ENCODE results near the gene GALNT2.
A peak's percentile ranks its signal among the peaks of the same experiment; 100 is the strongest.

GALNT2 gene

DNA sequence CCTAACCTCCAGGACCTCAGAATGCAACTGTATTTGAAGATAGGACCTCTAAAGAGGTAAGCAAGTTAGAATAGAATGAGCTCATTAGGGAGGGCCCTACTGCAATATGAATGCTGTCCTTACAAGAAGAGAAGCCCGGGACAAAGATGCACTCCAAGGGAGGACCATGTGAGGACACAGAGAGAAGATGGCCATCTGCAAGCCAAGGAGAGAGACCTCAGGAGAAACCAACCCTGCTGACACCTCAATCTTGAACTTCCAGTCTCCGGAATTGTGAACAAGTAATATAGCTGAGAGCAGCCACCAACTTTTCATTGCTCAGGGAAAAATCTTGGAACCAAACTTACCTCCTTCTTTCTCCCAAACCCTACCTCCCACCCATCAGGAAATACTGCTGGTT, 15.0 kb upstream of the GALNT2 start:
- no peak for DNase-seq

DNA sequence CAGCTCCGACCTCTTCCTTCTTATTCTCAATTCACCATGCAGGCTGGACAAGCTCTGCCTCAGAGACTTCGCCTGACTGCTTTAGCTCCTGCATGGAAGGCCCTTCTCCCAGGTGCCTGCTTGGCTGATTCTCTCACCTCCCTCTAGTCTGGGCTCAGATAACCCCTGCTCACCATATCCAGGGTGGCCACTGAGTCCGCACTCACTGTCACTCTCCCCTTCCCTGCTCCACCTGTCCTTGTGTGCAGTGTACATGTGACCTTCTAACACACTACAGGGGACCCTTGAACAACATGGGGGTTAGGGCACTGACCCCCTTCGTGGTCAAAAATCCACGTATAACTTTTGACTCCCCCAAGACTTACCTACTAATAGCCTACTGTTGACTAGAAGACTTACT, 14.4 kb upstream of the GALNT2 start:
- DNase-seq: no peak

DNA sequence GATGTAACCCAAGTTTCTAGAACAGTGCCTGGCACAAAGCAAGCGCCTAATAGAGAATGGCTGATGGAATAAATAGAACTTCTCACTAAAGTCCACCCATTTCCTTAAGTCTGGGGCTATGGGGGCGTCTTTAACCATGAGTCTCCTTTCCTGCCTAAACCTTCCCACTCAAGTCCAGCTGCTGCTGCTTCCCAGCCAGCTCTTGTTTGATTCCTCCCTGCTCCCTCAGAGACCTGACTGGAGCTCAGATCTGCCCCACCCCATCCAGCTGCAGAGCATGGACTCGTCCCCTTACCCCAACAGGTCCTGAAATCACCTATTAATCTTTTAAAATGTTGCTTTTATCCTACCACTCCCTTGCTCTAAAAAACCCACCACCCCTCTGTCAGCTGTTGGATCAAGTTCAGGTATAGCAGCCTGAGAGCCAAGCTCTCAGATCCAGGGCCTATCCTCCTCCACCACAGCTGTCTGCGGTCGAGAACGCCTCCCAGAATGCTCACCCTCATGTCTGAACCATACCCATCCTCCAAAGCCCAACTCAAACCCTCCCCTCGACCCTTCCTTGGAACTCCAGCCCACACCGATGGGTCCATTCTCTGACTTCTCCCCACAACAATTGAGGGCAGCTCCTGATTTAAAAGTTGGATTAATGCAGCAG, 12.8 kb upstream of the GALNT2 start:
- no peak for DNase-seq

DNA sequence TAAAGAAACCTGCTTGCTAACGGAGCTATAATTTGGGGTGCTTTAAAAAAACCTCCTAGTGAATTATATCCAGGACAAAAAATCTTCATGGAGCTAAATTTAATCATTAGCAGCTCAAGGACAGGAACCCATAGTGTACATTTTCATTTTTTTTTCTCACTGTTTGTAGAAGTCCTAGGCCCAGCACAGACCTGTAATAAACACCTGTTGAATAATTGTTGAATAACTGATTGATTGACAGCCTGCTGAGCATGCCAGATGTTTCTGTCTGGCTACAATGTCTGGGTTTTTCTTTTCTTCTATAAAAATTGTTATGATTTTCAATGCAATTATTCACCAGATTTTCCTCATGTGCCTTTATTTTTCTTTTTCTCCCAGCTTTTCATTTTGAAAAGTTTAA, 10.9 kb upstream of the GALNT2 start:
- no peak for DNase-seq

DNA sequence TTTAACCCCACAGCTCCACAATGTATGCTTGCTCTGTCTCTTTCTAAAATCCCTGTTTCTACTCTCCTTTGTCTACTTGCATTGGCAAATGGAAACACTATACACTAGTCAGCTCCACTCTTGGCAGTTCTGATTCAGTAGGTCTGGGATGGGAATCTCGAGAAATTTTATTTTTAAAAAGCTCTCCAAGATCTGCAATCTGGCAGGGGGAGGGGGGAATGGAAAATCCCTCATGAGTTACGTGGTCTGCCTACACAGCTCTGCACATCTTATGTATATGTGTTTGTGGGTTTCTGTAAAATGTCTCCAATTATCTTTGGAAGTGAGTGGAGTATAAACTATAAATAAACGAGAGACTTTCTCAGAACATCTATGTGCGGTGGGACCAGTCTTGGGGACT, 9.9 kb upstream of the GALNT2 start:
- no peak for DNase-seq

DNA sequence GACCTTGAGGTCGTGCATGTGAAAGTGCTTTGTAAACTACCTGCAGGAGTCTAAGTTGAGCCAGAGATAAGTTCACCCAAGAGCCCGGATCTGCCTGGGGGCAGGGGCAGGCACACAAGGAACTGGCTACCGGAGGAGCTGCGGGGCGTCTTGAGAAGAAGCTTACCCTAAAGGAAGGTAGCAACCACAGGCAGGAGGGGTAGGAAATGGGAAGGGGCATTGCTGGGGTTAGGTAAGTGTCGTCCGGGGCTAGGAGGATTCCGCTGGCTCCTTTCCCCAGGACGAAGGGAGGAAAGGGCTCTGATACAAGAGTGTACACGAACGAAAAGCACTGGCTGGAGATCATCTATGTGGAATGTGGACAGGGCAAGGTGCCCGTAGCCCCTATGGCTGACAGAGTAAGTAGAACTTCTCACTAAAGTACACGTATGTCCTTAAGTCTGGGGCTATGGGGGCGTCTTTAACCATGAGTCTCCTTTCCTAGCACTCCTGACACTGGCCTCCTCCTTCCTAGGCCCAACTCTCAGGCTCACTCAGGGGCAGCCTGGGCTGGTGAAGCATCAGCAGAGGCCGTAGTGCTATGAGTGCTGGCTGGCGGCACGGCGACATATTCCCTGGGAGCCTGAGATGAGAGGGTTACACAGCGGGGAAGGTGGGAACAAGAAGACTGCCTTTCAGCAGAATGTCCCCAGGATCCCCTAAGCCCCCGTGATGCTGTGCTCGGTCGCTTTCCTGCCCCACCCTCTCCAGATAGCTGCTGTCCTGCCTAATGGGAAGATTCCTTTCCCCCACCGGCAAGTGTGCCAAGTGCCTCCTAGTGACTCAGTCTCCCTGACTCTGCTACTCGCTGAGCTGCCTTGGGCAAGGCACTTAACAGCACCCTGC, 9.1 kb upstream of the GALNT2 start:
- DNase-seq: no peak

DNA sequence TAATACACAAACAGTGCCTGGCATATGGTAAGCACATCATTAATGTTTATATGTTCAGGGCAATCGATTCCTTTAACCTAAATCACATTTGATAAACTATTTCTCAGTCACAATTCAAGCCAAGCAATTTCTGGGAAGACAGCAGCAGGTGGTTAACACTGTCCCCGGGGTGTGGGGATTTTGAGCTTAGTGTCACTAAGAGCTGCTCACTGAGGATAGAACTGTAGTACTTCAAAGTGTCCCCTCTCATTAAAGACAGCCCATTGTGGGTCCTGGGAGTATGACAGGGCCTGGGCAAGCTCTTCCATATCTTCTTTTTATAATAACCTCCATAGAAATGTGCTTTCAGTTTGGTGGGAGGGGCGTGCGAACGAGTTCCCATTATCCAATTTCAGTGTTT, 8.4 kb upstream of the GALNT2 start:
- DNase-seq: no peak

DNA sequence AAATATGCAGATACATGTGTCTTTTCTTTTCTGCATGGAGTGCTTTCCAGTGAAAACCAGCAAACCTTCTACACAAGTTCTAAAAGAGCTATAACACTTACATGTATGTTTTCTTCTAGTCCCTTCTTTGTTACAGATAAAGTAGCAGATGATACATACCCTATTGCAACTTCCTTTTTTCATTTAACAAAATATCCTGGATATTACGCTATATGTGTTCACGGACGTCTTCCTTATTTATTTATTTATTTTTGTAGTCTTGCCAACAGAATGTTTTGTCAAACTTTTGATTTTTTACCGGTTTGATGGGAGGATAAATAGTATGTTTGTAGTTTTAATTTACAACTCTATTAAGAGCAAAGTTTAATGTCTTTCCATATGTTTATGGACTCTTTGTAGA, 5.2 kb upstream of the GALNT2 start:
- no peak for DNase-seq

DNA sequence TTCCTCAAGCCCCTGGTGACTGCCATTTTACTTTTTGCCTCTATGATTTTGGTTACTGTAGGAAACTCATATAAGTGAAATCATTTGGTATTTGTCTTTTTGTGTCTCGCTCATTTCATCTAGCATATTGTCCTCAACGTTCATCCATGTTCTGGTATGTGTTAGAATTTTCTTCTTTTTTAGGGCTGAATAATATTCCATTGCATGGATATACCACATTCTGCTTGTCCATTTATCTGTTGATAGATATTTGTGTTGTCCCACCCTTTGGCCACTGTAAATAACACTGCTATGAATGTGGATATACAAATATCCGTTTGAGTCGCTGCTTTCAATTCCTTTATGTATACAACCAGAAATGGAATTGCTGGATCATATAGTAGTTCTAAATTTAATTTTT, 4.5 kb upstream of the GALNT2 start:
- DNase-seq: no peak

DNA sequence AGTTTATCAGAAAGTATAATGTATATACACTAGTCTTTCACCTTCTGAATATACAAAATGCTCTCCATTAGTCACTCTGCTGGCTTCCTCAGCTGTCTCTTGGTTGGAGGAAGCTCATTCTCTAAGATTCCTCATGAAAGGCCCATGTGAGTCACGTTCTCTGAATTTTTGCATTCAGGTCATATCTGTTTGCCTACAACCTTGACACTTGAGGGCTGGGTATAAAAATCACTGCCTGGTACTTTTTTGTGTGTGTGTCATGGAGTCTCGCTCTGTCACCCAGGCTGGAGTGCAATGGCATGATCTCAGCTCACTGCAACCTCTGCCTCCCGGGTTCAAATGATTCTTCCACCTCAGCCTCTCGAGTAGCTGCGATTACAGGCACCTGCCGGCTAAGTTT, 2.8 kb upstream of the GALNT2 start:
- no peak for DNase-seq

DNA sequence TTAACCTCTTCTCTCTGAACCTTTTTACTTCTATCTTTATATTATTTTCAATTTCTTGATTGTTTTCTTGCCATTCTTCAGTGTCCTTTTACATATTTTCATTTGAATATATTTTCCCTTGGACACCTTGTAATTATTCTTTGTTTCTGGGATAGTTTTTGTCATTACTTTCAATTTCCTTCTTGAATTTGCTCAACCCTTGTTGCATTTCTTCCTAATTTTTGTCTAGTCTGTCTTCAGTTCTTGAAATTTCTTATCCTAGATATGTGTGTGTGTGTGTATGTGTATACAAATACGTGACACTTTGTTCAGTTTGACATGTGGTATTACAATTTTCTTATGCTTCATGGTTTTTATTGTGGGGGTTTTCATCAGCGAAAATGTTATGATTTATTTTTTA, 1.9 kb upstream of the GALNT2 start:
- no peak for DNase-seq

DNA sequence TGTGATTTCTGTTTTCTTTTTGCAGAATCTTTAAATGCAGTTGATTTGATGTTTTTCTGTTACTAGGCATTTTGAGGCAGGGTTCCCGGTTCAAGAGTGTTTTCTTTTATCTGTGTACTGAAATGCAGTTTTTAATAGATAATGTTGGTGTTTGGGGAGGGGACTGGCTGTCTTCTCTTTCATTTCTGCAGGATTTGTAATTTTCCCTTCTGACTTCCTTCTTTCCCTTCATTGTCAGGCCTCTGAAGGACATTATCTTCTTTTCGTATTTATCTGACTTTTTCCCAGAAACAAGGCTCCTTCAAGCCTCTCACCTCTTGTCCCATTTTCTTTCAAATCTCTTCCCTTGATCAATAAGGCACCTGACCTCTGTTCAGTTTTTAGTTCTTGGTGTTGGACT, 1.5 kb upstream of the GALNT2 start:
- DNase-seq: no peak

DNA sequence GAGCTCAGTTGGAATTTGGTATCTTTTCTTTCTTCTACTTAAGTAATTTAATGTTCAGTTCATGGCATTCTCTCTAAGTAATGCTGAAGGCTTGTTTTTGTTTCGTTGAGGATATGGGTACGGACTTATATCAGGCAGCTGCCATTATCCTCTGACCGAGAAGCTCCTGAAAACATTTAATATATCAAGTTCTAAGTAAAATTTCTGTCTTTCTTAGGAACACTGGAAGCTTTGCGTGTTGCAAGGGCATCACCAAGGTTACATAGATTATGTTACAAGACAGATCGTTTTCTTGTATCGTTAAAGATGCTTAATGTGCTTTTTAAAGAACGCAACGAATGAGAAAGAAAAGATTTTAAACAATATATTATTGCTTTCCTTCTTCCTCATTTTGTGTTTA, 1.0 kb upstream of the GALNT2 start:
- no peak for DNase-seq

DNA sequence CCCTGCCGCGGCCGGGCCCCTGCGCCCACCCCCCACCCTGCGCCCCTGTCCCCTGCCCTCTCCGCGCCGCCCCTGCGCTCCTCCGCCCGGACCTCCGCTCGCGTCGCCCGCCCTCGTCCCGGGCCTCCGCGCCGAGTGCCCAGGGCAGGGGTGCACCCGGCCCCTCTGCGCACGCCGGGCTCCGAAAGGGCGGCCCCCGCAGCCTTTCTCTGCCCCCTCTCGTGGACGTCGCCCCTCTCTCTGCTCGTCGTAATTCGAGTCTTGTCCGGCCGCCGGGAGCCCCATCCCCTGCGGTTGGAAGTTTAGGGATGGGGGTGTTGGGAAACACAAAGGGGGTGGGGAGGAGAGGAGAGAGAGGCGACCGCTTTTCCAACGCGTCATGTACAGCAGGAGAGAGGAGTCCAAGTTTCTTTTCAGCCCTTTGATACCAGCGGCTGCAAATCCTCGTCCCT, 407 bp downstream of the GALNT2 start:
- no peak for DNase-seq

DNA sequence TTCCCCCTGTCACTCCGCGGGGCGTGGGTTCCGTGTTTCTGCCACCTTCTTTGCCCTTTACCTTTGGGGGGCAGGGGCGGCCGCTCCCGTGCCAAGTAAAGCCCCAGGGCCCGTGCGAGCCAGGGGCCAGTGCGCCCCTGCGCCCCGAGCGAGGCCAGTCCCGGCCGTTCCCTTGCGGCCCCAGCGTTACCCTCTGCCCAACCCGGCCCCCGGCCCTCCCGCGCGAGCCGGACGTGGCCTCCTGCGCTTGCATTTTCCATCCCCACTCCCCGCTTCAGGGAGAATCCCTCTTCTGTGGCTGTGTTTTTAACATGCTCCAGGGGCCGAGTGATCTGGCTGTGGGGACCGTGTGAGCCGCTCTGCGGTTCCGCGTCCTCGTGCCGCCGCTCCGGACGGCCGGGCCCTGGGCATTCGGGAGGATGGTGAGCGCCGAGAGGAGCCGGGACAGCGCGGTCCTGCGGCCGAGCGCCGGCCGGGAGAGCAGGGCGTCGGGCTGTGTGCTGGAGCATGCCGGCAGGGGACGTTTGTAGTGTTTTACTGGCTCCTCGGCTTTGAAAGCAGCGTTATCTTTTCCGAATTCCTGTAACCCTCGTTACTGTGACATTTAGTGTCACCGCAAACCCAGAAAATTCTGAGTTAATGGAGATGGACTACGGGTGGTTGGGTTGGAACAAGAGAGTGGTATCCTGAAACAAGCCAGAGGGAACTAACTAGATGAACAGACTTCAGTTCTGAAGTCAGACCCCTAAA, 1.0 kb downstream of the GALNT2 start:
- peak; percentile 33 for DNase-seq

DNA sequence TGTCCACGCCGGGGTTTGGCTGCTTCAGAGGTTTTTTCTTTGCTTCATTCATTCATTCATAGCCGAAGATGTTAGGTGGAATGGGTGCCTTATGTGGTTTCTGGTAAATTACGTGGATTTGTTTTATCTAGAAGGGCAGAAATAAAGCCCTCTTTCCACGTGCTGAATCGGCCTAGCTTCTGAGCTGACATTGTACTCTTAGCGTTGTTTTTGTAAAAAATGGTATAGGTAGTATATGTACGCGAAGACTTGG, 1.5 kb downstream of the GALNT2 start:
- DNase-seq: no peak

DNA sequence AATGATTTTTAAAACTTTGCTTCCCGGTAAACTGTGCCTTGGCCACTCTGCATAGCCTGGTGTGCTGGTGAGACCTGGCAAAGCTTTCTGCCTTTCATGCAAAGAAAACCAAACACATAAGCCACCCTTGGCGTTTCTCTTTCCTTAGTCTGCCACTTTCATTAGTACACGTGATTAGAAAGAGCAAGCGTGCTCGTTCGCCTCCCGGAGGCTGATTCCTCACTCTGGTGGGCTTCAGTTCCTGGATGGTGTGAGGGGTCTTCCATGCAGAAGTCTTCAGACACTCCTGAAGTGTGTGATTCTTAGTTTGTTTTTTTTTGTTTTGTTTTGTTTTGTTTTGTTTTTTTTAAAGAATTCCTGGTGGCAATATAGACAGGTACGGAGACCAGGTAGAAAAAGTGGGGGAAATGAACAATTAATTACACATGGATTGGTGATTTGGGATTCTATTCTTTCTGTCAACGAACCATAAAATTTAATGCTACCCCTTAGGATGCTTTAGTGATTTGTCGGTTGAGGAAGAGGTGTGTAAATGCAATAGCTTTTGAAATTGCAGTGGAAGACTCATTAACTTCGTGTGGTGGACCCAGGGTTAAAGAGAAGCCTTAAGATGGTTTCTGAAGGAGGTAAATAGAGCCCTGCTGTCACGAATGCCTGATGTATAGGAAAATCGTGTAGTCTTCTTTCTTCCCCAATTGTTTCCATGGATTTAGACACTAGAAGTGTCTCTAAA, 2.1 kb downstream of the GALNT2 start:
- peak; percentile 24 for DNase-seq

DNA sequence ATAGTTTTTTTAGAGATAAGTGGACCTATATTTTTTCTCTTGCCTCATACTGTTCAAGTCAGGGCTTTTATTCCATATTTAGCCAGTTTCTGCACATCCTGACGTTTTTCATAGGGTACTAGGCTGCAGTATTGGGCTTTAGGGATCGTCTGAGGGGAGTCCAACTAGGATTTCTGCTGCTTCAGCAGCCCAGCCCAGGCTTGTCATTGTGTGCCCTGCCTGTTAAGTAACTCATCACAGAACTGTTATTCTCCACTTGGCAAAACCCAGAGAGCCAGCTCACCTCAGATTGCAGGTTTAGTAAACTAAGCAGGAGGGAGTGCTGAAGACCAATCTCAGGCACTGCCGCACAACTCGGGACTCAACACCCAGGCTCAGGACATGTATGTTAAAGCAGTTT, 2.8 kb downstream of the GALNT2 start:
- peak; percentile 33 for DNase-seq

DNA sequence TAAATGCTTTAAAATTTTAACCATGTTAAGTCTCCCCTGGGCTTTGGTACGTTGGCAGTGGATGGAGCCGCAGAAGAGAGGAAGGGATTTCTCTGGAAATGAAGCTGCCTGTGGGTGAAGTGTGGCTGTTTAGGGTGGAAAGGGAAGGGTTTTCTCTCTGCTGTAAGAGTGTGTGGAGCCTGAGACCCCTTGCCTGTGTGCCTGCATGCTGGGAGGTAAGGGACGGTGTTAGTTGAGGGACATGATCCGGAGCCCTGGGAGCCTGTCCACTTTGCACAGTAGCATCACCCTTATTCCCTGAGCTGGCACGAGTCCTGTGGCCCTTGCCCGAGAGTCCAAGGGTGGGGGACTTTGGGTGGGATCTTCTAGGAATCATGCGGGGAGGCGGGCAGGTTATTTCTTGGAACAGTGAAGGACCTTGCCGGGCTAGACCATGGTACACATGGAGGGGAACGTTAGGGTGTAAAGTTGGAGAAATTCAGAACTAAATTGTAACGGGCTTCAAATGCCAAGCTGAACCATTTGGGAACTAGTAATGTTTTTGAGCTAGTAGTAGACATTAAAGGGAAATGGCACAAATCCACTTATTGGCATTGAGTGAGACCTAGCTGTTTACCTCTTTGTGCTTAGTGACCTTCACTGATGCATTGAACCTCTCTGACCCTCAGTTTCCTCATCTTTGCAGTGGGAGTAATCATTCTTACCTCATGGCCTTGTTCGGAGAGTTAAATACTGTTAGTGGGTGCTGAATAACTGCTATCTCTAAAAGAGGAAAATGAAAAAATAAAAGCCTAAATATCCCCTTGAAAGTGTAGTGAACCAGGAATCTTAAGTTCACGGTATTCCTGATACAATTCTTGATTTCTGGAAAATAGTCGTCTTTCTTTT, 3.5 kb downstream of the GALNT2 start:
- DNase-seq: no peak

DNA sequence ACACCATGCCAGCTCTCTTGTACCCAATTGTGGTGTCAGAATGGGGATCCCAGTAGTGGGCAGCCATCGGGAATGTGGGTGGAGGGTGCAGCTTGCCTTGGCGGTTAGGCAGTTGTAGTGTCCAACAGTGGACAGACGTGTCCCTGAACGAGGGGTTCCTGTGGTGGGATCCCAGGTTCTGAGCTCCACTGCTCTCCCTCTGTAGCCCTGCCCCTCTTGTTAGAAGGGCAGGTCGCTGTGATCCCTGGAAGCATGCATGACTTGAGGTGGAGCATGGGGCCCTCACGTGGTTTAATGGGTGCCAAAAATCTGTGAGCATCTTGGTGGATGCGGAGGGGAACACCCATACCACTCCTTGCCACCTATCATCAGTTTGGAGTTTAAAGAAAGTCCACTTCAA, 4.3 kb downstream of the GALNT2 start:
- no peak for DNase-seq

DNA sequence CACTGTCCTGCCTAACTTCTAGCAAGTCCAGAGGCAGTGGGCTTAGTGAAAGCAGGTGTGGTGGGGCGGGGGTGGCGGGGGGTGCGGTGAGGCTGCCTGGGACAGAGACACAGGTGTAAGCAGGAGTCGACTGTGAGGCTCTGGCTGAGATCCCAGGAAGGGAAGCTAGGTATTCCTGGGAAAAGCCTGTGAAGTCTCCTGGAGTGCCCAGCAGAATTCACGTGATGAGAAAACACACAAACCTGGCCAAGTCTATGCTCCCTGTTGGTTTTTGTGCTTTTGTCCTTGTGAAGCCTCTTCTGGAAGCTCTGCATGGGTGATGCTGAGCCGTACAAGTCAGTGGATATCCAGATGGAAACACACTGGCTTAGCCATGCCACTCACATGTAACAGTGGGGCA, 5.3 kb downstream of the GALNT2 start:
- no peak for DNase-seq

DNA sequence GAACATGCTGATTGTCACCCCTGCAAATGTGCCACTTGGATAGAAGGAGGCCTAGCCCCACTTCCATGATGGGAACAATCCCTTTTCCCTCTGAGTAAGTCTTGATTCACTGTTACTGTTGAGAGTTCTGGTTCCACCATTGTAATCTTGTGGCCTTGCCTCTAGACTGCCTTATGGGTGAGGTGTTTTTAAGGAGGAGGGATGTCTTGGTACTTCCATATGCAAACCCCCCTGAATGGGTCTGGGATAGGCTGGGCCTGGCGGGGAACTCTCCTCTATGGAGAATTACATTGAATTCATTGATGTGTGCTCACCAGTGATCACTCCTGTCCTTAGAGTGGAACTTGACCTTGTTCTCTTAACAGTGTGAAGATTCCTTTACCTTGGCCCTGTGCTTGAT, 5.8 kb downstream of the GALNT2 start:
- no peak for DNase-seq

Data from activated CD4-positive, alpha-beta T cell treated with anti-CD3 and anti-CD28 coated beads, Interleukin-2, Interleukin-6, amounts not matched to agents 100 ng/mL and 50 ng/mL, durations not matched to agents 16 hours and 8 hours (primary cell).